Glomerular visceral epithelial cell (primary cell): ENCODE measurements around the gene PPFIA1.
A peak's percentile ranks its signal among the peaks of the same experiment; 100 is the strongest.

Source experiments
- DNase-seq: peaks from one replicate; pipeline ENCODE4 v3.0.0-alpha.2; 2016; ENCODE audit errors: extremely low spot score

Gene PPFIA1

GRCh38 chr11:70270104-70270876, at the start of gene PPFIA1:
PPFIA1 (plus strand) TSS chr11:70270690; CDS start chr11:70272173, 1,483 bp downstream.
- peak; percentile 95 for DNase-seq

GRCh38 chr11:70220920-70221319, 49.6 kb upstream of the PPFIA1 start:
- no peak for DNase-seq

- DNase-seq, result no peak
Measured at GRCh38 chr11:70225681-70226177, 44.8 kb upstream of the PPFIA1 start.

- DNase-seq, result no peak
Measured at GRCh38 chr11:70226183-70226582, 44.3 kb upstream of the PPFIA1 start.

GRCh38 chr11:70226967-70227366, 43.5 kb upstream of the PPFIA1 start:
- DNase-seq, result no peak

GRCh38 chr11:70229737-70230136, 40.8 kb upstream of the PPFIA1 start:
- DNase-seq, result no peak

GRCh38 chr11:70230151-70230839, 40.2 kb upstream of the PPFIA1 start:
- DNase-seq, result no peak

GRCh38 chr11:70230840-70231710, 39.4 kb upstream of the PPFIA1 start:
- DNase-seq, result no peak

GRCh38 chr11:70233034-70233433, 37.5 kb upstream of the PPFIA1 start:
- DNase-seq, result no peak

GRCh38 chr11:70233511-70233934, 37.0 kb upstream of the PPFIA1 start:
- peak; percentile 89 for DNase-seq

GRCh38 chr11:70233962-70234361, 36.5 kb upstream of the PPFIA1 start:
- no peak for DNase-seq

GRCh38 chr11:70240337-70240736, 30.2 kb upstream of the PPFIA1 start:
- DNase-seq, result peak; percentile 19

- no peak for DNase-seq
Measured at GRCh38 chr11:70241709-70242108, 28.8 kb upstream of the PPFIA1 start.

GRCh38 chr11:70242885-70243284, 27.6 kb upstream of the PPFIA1 start:
- DNase-seq, result no peak

- DNase-seq, result peak; percentile 38
Measured at GRCh38 chr11:70243912-70244652, 26.4 kb upstream of the PPFIA1 start.

- DNase-seq, result peak; percentile 81
Measured at GRCh38 chr11:70244698-70245097, 25.8 kb upstream of the PPFIA1 start.

GRCh38 chr11:70246196-70246595, 24.3 kb upstream of the PPFIA1 start:
- DNase-seq, result no peak

GRCh38 chr11:70247042-70247709, 23.3 kb upstream of the PPFIA1 start:
- no peak for DNase-seq

GRCh38 chr11:70247710-70248072, 22.8 kb upstream of the PPFIA1 start:
- peak; percentile 39 for DNase-seq

GRCh38 chr11:70250876-70251658, 19.4 kb upstream of the PPFIA1 start:
- no peak for DNase-seq
